ENCODE data around the gene NAV1.

DNA sequence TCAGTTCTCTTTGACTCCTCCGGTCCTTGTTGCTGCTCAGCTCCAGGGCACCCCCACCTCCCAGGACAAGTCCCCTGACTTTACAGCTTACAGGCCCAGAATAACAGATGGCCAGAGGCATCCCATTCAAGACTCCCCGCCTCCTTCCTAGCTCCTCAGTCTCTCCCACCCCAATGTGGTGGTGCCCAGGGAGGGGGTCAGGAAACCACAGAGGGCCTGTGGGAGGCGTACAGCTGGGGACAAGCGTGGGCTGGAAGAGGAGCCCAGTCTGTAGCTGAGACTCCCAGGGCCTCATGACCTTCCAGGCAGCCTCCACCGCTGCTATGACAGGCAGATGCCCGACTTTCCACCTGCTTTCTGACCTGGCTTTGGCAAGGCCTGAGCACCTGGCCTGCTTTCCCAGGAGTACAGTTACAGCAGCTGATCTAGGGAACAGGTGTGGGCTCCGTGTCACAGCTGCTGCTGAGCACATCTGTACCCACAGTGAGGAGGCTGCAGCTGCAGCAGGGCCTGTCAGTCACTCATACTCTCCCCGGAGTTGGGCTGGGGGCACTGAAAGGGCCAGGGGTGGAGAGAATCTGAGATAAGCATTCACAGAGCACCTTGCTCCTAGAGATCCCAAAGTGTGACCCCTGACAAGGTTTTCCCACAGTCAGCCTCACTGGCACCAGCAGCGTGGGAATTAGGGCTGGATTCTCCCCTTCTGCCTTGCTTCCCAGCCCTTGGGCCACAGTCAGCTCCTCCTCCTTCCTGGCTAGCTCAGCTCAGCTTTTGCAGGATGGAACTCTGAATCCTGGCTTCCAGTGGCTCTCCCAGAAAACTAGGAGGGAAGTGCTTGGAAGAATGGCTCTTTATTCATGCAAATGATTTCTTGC is 7.1 kb upstream of the NAV1 start:
- TF ChIP-seq REST (IDR thresholded peaks at IDR 0.05): no peak
- TF ChIP-seq SP1 (IDR thresholded peaks at IDR 0.05): no peak
- no peak for TF ChIP-seq CTCF (IDR thresholded peaks at IDR 0.05; ENCODE audit: low read depth, low read length, missing input control)
- no peak for TF ChIP-seq RAD21 (IDR thresholded peaks at IDR 0.05)
- TF ChIP-seq ATF3 (IDR thresholded peaks at IDR 0.05): no peak
